ENCODE results near the gene BARHL2.

The BARHL2 gene

GRCh38 chr1:90731382-90732050 is 14.4 kb upstream of the BARHL2 start (continued):
- TF ChIP-seq ZBTB44 (tag by site-specific recombination; IDR thresholded peaks at IDR 0.05) (no peak), SETDB1 (IDR thresholded peaks at IDR 0.05; ENCODE audit: insufficient read length, low read length) (no peak)

- no peak overlapping the region for H3K4me3 ChIP-seq (ENCODE audit: low read depth, low read length)
- no peak overlapping the region for H3K27ac ChIP-seq (ENCODE audit: extremely low read depth, low read depth, low read length)
- H3K4me1 ChIP-seq (ENCODE audit: control insufficient read depth, insufficient read depth, low read length), result no peaks in the 10 kb centered on the region
- no peaks in the 10 kb centered on the region for H3K9me3 ChIP-seq (ENCODE audit: control insufficient read depth, insufficient read depth, low read depth, low read length)
- ChIA-PET CTCF (interaction anchor here (0.6 to 2.7 kb wide), 5 partner anchors 9 to 917 kb away, joined by 3 to 9 read pairs (median 3); no protein-coding TSS in a partner anchor), POLR2A (no interaction called here)
- no peak for TF ChIP-seq ZNF596 (tag by site-specific recombination; IDR thresholded peaks at IDR 0.05)
- TF ChIP-seq ZNF544 (tag by site-specific recombination; IDR thresholded peaks at IDR 0.05), result no peak
- no peak for TF ChIP-seq ZNF132 (tag by site-specific recombination; IDR thresholded peaks at IDR 0.05; ENCODE audit: borderline replicate concordance)
- no peak for TF ChIP-seq GLI2 (tag by site-specific recombination; IDR thresholded peaks at IDR 0.05; ENCODE audit: borderline replicate concordance, low read depth)
- TF ChIP-seq ZBTB26 (tag by site-specific recombination; optimal IDR thresholded peaks at IDR 0.05), result peak; percentile 46
- 0 out of 2 replicates have a peak, but pooled peaks have one; percentile 38 for TF ChIP-seq ZBTB44 (tag by site-specific recombination; IDR thresholded peaks at IDR 0.05)
- TF ChIP-seq MEIS1 (CRISPR knock-in tag; IDR thresholded peaks at IDR 0.05; ENCODE audit: borderline replicate concordance), result no peak
- TF ChIP-seq ZBTB17 (tag by site-specific recombination; IDR thresholded peaks at IDR 0.05), result peak; percentile 48; the same call in 1 of the 2 replicates
- TF ChIP-seq ZNF600 (tag by site-specific recombination; IDR thresholded peaks at IDR 0.05), result peak; percentile 48; the same call in 1 of the 2 replicates
- no peak for TF ChIP-seq ZNF214 (tag by site-specific recombination; IDR thresholded peaks at IDR 0.05; ENCODE audit: borderline replicate concordance)
- no peaks in the 10 kb centered on the region for H3K36me3 ChIP-seq (ENCODE audit: control insufficient read depth in 2 of 2, insufficient read depth in 1 of 2, low read length in 2 of 2)
Measured at GRCh38 chr1:90730243-90731022, 13.3 kb upstream of the BARHL2 start.

GRCh38 chr1:90729504-90730242 is 12.6 kb upstream of the BARHL2 start:
- POLR2A ChIA-PET, result no interaction called here
- CTCF ChIA-PET, result interaction anchor here (0.6 to 2.7 kb wide), 4 partner anchors 8 to 918 kb away, joined by 3 to 9 read pairs (median 4); no protein-coding TSS in a partner anchor
- H3K4me3 ChIP-seq (ENCODE audit: low read depth, low read length), result no peak overlapping the region
- TF ChIP-seq ZNF146 (tag by site-specific recombination; IDR thresholded peaks at IDR 0.05) (no peak), ZNF621 (tag by site-specific recombination; IDR thresholded peaks at IDR 0.05) (no peak), ZNF404 (tag by site-specific recombination; IDR thresholded peaks at IDR 0.05) (no peak), ZBTB6 (tag by site-specific recombination; IDR thresholded peaks at IDR 0.05) (no peak), ZNF10 (tag by site-specific recombination; IDR thresholded peaks at IDR 0.05) (no peak), ZNF513 (tag by site-specific recombination; IDR thresholded peaks at IDR 0.05) (no peak), ZBTB17 (tag by site-specific recombination; IDR thresholded peaks at IDR 0.05) (no peak), ZNF362 (tag by site-specific recombination; IDR thresholded peaks at IDR 0.05) (no peak)

More at GRCh38 chr1:90729504-90730242, 12.6 kb upstream of the BARHL2 start:
- Histone ChIP-seq H3K27ac (ENCODE audit: extremely low read depth, low read depth, low read length) (no peak overlapping the region), H3K36me3 (ENCODE audit: control insufficient read depth in 2 of 2, insufficient read depth in 1 of 2, low read length in 2 of 2) (no peaks in the 10 kb centered on the region), H3K9me3 (ENCODE audit: control insufficient read depth, insufficient read depth, low read depth, low read length) (no peaks in the 10 kb centered on the region), H3K4me1 (ENCODE audit: control insufficient read depth, insufficient read depth, low read length) (no peaks in the 10 kb centered on the region)

Data from HEK293 (cell line).